GM19351 (cell line): Measurements from ENCODE around the gene AURKA.

Experiments used
- ATAC-seq: cut with Tn5 transposase; IDR thresholded peaks from one replicate; pipeline ENCODE4 v1.9.1; 2021; ENCODE audit warnings: mild to moderate bottlenecking, moderate library complexity; ENCODE audit not compliant: unreplicated experiment

Gene AURKA

DNA sequence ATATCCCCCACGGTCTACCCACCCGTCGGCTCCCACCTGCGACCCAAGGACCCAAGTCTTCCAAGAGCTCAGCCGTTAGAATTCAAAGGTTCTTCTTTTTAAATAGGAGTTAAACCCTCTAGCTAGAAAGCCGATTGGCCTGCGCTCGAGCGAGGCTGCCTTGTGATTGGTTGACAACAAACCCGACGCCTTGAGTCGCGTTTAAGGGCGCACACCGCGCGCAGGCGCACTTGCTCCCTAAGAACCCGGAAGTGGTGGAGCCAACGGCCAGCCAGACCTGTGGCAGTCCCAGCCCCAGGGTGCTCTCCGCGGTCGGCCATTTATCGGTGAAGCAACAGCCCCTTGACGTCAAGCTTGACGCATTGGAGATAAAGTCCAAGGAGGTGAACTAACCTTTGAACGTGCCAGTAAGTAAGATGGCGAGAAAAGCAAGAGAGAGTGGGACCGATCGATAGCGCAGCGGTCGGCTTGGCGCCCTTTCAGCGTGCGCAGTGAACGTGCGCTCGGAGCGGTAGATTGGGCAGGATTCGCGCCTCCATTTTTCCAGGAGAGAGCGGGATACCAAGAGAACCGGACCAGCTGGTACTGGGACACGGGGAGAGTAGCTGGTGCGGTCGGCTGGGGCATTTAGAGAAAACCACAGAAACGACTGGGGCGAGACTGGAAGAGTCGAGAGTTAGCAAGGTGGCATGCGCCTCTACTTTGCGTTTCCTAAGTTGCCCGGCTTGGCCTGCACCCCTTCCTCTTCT lies at the start of gene AURKA, which contains the start of gene CSTF1:
TSS of gene AURKA (minus strand) at position 84 of the 749 bp plus-strand sequence. CDS start 4,018 bp downstream, outside the sequence.
TSS of gene CSTF1 (plus strand) at position 514 of the 749 bp plus-strand sequence. CDS start 2,908 bp downstream, outside the sequence.
- peak; percentile 86 for ATAC-seq

DNA sequence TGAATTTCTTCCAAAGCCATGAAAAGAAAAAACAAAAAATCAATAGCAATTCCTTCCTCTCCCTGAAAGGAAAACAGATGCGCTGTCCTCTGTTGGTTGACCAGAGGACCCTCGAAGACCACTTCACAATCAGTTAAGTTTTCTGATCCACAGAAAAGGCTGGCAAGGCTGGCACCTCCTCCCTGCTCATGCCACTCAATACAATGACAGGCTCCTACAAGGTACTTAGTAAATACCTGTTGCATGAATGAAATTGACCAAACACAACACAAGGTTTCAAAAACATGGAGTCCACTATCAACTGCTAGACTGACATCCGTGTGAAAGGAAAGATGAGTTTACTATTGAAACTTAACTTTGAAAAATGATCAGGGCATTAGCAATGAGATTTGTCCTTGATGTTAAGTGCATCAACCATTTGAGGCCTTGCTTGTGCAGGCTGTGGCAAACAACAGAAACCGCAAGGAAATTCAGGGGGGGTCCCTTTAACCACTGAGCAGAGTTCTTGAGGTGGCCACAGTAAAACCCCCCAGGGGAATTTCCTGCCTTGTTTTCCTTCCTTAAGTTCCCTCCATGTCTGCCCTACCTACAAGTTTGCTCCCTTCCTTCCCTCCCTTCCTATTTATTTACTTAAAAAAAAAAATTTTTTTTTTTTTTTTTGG lies 48.5 kb upstream of the AURKA start:
- ATAC-seq, result peak; percentile 80

DNA sequence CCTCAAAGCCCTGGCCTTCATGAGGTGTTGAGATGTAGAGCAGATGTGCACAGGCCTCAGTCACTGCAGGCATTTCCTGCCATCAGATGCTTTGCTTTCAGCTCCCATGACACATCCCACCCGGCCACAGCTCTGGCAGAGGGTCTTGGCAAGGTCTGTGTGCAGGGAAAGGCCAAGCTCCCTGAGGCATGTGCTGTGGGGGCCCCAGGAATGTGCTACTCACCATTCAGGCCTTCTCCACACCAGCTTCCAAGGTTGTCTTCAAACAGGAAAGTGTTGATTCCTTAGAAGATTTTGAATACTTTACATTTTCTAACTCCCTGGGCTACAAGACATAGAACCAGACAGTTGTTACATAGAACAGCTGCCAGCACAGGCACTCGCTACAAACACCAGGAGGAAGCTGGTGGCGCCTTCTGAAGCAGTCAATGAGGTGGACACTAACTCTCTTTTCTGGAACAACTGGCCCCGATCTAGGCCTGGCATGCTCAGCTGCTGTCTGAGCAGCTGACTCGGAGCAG lies 47.8 kb upstream of the AURKA start:
- no peak for ATAC-seq

DNA sequence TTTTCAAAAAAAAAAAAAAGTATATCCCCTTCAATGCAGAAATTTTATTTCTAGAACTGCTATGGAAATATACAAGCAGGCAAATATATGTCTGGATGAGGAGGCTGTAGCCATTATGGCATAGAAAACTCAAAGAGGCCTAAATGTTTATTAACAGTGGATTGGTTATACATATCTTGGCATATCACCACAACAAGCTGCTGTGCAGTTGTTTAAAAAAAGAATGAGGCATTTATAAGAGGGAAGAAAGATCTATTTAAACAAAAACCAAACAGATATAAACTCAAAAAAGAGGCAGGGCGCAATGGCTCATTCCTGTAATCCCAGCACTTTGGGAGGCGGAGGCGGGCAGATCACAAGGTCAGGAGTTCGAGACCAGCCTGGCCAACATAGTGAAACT lies 46.3 kb upstream of the AURKA start:
- no peak for ATAC-seq

DNA sequence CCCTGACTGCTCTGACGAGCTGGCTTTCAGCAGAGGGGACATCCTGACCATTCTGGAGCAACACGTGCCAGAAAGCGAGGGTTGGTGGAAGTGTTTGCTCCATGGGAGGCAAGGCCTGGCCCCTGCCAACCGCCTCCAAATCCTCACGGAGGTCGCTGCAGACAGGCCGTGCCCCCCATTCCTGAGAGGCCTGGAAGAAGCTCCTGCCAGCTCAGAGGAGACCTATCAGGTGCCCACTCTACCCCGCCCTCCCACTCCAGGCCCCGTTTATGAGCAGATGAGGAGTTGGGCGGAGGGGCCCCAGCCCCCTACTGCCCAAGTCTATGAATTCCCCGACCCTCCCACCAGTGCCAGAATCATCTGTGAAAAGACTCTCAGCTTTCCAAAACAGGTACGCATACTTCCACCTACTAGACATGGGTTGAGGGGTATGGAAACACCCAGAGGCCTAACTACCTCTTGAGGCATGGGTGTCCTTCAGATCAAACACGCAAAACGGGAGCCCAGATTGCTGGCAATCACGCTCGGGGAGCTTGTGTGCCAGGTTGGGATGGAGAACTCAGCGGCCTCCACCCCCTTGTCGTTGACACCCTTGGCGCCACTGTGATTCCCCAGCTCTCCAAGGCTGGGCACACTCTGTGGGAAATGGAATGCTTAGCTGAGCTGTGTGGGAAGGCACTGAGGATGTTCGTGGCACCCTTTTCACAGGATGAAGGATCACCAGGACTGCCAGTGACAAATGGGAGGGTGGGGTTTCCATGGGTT lies 45.4 kb upstream of the AURKA start:
- ATAC-seq, result no peak

DNA sequence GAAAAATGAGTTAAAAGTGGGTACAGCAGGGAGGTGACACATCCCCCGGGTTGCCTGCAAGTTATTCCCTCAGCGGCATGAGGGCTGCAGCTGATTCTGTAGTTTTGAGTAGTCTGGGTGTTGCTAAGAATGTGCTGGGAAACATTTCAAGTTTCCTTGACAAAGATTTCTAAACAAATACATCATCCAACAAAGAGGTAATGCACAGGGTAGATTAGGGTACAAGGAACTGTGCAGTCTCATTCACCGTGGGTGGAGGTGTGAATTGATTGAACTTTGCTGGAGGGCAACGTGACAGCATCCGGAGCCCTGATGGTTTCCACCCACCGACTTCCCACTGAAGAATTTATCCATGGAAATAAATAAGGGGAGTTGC lies 41.9 kb upstream of the AURKA start:
- ATAC-seq, result no peak

DNA sequence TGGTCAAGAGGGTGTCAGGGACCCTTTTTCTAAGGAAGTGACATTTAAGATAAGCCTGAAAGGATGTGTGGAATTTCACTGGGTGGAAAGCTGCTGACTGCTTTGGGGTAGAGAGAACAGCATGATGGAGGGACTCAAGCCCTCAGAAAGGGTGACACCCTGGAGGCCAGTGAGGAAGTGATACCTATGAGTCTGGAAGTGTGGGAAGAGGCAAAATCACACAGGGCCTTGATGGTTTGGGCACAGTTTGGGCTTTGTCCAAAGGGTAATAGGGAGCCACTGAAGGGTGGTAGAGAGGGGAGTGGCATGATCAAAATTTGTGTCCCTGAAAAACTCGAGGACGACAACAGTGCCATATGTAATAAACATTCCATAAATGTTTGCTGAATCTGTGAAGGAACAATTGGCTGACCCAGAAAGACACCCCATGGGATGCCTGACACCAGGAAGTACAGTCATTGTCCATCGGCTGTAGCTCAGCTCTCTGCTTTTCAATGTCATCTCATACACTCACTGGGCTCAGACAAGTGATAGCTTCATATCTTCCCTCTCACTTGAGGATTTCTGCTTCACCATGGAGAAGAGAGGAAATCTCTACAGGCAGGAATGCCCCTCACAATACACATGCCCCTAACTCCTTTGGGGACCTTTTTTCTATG lies 41.3 kb upstream of the AURKA start:
- no peak for ATAC-seq

DNA sequence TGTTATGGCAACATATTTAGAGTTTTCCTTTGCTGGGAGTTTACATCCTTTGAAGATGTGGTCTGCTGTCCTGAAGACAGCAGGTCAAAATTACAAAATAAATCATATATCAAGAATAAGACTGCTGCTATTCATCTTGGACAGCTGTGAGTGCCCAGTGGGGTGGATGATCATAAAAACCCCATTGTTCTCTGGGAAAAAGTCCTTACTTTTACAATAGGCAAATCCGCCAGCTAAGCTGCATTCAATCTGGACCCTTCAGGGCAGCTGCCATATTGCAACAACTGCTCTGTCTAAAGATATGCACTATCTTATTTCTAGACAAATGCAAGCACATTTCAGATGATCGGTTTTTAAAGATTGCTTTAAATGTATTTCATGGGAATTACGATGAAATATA lies 39.5 kb upstream of the AURKA start:
- no peak for ATAC-seq

DNA sequence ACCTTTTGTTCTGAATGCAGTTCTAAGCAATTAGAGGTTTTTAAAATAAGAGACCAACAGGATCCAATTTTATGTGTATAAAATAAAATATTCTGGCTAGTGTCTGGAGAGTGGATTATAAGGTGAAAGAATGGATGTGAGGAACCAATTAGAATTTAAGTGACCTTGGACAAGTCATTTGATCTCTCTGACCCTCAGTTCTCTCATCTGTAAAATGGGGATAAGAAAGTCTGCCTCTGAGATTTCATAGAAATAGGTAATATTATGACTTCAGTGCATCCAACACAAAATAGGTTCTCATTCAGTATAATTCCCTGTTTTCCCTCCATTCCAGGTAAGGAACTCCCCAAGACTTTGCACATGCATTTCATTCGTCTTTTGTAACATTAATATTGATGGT lies 38.9 kb upstream of the AURKA start:
- no peak for ATAC-seq

DNA sequence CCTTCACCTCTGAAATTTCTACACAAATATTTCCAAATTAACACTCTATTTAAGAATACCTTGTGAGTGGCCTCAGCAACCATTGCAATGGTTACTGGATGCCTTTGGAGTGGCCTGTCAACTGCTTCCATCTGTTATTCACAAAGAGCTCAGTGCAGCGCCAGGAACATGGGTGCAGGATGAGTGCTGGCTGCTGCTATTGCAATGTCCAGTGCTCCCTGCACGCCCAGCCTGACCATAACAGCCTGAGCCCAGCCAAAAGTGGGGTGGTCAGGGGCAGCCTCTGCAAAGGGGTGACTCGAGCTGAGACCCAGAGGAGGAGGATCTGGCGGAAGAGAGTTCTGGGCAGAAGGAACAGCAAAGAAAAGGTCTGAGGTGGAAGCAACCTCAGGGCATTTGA lies 38.4 kb upstream of the AURKA start:
- no peak for ATAC-seq

DNA sequence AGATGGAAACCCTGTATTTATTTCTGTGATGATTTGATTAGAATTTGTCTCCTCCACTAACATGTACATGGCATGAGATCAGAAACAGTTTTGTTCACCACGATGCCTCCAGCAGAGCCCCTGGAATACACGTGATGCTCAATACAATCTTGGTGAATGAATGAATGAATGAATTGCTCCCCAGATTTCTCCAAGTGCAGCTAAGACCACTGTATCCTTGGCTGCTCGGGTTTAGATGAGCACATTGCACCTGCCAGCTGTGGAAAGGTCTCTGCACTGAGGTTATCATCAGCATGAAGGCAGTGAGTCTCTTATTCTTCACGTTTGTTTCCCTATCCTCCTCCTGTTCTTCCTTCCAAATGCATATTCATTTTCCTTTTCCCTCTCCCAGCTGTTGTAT lies 37.9 kb upstream of the AURKA start:
- no peak for ATAC-seq

DNA sequence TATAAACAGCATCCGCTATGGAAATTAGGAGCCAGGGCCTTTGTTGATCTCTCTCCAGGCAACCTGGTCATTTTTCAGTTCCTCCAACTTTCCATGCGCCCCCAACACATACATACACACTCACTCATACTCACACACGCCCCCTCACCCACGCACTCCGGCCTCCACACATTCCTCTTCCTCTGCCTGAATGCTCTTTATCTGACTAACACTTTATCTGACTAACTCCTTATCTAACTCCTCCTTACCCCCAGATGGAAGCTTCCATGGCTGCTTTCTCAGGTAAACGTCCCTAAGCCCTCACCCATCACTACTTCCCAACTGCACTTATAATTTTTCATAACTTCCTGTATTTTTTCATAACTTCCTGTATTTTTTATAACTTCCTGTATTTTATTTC lies 37.5 kb upstream of the AURKA start:
- ATAC-seq, result no peak

DNA sequence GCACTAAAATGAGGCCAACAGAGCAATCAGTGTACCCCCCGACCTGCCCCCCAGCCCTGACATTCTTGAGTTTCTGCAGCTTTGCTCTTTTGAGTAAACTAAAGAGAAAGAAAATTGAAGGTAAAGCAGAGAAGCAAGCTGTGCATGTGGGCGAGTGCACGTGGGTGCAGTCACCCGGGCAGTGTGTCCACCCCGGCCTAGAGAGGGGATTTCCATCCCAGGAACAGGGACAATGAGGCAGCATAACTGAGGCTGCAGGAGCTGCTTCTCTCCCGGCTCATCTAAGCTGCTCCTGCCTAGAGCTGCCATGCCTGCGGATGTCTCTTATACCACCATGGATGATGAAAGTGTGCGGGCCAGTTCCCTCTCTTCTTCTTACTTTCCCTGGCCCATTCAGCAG lies 36.9 kb upstream of the AURKA start:
- ATAC-seq, result no peak

DNA sequence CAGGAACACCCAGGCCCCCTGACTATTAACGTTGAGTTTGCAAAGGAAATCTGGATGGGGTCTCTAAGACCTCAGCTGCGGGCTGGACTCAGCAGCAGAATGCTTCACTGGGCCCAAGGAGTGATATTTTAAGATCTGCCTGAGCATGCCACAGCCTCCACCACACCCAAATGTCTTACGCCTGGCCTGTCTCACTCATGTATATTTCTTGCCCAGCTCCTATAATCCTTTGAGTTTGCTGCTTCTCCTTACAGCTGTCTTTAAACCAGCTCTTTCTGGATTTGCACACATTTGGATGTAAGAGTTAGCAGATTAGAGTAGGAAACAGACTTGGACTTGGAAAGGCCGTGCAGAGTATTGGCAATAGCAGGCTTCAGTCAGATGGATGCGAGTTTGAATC lies 36.4 kb upstream of the AURKA start:
- ATAC-seq, result no peak

DNA sequence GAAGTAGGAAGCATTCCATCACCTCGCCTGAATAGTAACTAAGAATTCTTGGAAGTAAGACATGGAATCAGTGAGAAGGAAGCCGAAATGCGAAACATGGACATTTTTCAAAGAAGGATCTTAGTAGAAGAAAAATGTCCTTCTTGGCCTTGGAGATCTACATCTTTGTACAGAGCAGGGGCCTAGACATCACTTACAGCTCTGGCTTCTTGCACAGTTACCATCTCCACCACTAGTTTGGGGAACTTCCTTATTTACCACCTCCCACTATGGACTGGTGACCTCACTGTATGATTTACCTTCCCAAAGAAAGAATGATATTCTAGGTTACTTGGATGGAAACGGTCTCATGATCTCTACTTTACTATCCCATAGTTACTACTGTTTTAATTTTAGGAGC lies 35.8 kb upstream of the AURKA start:
- no peak for ATAC-seq

DNA sequence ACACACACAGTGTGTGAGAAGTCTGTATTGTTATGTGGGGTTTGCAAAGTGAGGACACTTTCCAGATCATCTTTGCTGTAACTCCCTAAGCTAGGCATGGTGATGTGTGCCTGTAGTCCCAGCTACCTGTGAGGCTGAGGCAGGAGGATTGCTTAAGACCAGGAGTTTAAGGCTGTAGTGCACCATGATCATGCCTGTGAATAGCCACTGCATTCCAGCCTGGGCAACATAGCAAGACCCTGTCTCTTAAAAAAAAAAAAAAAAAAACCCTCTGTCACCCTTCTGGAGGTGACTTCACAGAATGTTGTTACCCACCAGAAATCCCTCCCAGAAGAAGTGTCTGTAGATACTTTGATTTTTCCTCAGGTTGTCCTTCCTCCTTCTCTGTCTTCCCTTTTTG lies 34.9 kb upstream of the AURKA start:
- ATAC-seq, result no peak

DNA sequence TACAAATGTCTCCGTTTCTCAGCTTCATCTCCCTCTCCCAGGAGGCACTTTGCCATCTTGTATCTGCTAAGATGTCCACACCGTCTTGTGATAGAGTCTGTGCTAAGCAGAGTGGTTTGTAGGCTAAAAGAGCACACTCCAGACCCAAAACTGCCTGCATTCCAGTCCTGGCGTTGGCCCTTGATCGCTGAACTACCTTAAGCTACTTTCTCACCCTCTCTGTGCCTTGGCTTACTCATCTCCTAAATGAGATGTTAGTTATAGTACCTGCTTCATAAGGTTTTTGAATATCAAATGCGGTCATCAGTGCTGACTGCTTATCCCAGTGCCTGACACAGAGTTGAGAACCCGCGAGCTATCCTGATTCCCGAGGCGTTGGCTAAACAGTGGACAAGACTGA lies 34.0 kb upstream of the AURKA start:
- ATAC-seq, result no peak

DNA sequence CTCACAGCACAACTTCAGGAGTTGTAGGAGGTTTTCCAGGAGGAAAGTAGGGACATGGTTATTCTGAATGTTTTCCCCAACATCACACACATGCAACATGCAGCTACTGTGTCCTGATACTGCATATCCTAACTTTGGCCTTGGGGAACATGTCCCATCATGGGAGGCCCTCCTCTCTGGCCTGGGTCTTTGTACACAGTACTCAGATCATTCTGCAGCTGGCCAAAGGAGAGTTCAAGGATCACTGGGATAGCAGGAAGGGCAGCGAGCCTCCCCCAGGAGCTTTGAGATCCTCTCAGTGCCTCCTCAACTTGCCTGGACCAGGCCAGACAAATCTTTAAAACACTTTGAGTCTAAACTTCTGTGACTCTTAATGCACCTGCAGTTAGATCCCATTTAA lies 32.9 kb upstream of the AURKA start:
- ATAC-seq, result no peak

DNA sequence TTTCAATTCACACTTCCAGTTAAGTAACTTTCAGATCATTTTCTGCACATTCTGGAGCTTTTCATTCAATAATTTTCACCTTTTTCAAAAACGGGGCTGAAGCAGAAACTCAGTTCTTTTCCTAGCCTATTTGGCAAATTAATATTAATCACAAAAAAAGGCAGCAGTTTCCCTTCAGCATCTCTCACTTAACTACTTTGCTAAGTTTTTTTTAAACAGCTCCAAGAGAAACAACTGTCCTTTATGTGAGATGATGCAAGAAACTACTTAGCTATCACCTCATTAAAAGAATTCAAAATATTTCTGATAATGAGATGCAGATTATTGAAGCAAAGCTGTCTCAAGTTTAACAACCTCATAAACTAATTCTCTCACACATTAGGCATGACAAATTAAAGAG lies 31.9 kb upstream of the AURKA start:
- no peak for ATAC-seq

DNA sequence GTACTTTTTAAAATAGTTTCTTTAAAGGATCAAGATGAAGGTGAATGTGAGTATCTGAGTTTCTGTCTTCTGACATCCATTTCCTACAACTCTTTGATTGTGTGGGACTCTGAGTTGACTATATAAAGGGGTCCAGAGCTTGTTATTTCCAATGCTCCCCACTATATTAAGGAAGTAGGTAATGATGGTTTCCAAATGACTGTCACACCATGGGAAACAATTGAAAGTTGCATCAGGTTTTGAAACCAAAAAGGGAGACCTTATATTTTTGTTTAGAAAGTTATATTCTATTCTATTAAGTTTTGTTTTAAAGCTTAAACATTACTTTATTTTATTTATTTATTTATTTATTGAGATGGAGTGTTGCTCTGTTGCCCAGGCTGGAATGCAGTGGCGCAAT lies 31.2 kb upstream of the AURKA start:
- no peak for ATAC-seq

DNA sequence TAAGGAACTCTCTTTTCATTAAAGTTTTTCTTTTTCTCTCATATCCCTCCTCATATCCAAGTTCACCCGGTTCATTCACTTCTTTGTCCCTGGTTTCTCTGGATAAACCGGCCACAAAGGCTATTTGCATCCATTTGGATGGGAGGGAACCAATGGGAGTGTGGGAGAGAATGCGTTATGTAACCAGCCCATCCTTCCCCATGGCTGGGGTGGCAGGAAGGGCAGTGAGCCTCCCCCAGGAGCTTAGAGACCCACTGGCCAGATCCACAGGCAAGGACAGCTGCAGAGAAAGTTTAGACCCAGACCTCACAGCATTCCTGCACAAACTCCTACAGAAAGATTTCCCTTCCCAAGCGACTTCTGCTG lies 30.8 kb upstream of the AURKA start:
- no peak for ATAC-seq
